Astrocyte of the cerebellum (primary cell): Measurements from ENCODE around the gene STXBP3.

Experiments used
- DNase-seq: peaks from one replicate; pipeline ENCODE4 v3.0.0-alpha.2; 2011; ENCODE audit warnings: low read depth
- H3K4me3 ChIP-seq: 2 replicates; pipeline ENCODE4 v1.5.1; 2011; ENCODE audit warnings: mild to moderate bottlenecking, low read depth, low read length, moderate library complexity
- in situ Hi-C: cut with HindIII; loops from 2 replicates; pipeline ENCODE4 v1.10.0; 2017; ENCODE audit warnings: low sequenced_read_pairs
- TF ChIP-seq, protein P1 (sequence below): IDR thresholded peaks from 2 replicates; pipeline ENCODE4 v1.5.1; 2012; ENCODE audit warnings: low read length, low read depth, moderate library complexity, mild to moderate bottlenecking; ENCODE audit errors: missing control alignments

Gene STXBP3

DNA sequence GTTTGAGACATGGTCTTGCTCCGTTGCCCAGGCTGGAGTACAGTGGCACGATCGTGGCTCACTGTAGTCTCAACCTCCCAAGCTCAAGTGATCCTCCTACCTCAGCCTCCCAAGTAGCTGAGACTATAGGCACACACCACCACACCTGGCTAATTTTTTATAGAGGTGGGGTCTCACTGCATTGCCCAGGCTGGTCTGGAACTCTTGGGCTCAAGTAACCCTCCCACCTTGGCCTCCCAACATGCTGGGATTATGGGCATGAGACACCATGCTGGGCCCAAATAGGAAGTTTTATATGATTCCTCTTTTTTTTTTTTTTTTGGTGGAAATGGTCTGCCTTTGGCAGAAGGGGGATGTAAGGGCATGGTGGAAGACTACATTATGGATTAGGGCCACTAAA, 39.8 kb upstream of the STXBP3 start:
- no peak overlapping the region for H3K4me3 ChIP-seq
- DNase-seq: no peak
- TF ChIP-seq, protein P1, sequence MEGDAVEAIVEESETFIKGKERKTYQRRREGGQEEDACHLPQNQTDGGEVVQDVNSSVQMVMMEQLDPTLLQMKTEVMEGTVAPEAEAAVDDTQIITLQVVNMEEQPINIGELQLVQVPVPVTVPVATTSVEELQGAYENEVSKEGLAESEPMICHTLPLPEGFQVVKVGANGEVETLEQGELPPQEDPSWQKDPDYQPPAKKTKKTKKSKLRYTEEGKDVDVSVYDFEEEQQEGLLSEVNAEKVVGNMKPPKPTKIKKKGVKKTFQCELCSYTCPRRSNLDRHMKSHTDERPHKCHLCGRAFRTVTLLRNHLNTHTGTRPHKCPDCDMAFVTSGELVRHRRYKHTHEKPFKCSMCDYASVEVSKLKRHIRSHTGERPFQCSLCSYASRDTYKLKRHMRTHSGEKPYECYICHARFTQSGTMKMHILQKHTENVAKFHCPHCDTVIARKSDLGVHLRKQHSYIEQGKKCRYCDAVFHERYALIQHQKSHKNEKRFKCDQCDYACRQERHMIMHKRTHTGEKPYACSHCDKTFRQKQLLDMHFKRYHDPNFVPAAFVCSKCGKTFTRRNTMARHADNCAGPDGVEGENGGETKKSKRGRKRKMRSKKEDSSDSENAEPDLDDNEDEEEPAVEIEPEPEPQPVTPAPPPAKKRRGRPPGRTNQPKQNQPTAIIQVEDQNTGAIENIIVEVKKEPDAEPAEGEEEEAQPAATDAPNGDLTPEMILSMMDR: no peak
- in situ Hi-C loops: no loop called here

GRCh38 chr1:108708691-108709660, 37.5 kb upstream of the STXBP3 start:
- in situ Hi-C loops: no loop called here
- DNase-seq: no peak
- TF ChIP-seq, protein P1: no peak
- no peak overlapping the region for H3K4me3 ChIP-seq

- in situ Hi-C loops: no loop called here
- TF ChIP-seq, protein P1: no peak
Observed at GRCh38 chr1:108712606-108713150, 33.8 kb upstream of the STXBP3 start, which contains the start of gene FNDC7. TSS of gene FNDC7 (plus strand) at chr1:108712908. CDS start at chr1:108712934, 26 bp downstream.

GRCh38 chr1:108715932-108716331, 30.5 kb upstream of the STXBP3 start:
- in situ Hi-C loops: no loop called here
- no peak for DNase-seq
- TF ChIP-seq, protein P1: no peak
- no peak overlapping the region for H3K4me3 ChIP-seq

More at GRCh38 chr1:108712606-108713150, 33.8 kb upstream of the STXBP3 start, which contains the start of gene FNDC7:
- no peak for DNase-seq
- no peak within 1 kb of the TSS for H3K4me3 ChIP-seq

DNA sequence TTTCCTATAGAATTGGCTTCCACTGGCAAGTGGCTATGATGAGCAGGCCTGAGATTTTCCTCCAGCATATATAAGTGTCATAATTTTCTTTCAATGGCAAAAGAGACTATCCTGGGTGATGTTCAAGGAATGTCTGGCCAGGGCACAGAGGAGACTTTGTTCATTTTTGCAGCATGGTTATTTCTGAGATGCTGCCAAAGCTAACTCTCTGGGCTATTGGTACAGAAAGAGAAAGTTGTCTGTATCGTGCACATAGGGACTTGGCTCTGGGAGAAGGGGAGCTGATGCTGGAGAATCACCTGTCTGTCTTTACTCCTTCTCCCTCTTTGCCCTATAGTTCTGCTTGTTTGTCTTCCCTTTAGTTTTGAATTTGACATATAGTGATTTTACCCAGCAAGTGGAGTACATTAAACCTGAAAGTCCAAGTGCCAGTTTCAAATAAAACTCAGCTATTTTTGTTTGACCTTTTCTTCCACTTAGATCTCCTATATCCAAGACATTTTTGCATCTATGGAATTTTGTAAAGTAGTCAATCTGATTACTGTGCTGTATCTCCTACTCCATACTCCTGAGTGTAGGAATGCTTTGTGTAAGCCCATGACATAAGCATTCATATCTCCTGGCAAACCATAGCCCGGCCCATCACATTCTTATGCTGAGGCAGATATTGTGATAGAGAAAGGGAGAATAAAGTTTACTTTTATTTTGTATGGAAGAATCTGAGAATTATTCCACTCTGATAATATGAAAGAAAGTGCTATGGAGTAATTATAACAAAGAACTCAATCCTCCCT, 29.8 kb upstream of the STXBP3 start:
- no peak overlapping the region for H3K4me3 ChIP-seq
- in situ Hi-C loops: no loop called here
- TF ChIP-seq, protein P1: no peak
- no peak for DNase-seq

DNA sequence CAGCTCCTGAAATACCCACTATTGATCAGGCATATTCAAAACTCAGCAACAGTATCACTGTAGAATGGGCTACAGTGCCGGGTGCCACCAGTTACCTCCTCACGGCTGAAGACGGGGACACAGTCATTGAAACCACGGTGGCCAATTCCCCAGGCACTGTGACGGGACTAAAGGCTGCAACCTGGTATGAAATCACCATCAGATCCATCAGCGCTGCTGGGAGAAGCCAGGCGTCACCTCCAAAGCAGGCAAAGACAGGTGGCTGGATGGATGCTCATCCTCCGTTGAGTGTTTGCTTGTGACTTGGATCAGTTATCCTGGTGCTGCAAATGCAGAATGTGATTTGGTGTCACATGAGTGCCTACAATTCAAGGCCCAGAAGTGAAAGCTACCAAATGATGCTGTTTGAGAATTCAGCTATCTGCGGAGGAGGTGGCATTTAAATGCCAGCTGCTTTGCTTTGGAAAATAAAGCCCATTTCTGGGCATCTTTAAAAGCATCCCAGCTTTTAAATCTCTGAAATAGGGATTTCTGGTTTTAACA, 28.6 kb upstream of the STXBP3 start:
- no peak overlapping the region for H3K4me3 ChIP-seq
- DNase-seq: no peak
- TF ChIP-seq, protein P1: no peak
- in situ Hi-C loops: no loop called here
